GM21390 (cell line): Measurements from ENCODE around the gene ANKFN1.

Source experiments
- ATAC-seq: cut with Tn5 transposase; IDR thresholded peaks from one replicate; pipeline ENCODE4 v1.9.1; 2021; ENCODE audit not compliant: unreplicated experiment

Gene ANKFN1

DNA sequence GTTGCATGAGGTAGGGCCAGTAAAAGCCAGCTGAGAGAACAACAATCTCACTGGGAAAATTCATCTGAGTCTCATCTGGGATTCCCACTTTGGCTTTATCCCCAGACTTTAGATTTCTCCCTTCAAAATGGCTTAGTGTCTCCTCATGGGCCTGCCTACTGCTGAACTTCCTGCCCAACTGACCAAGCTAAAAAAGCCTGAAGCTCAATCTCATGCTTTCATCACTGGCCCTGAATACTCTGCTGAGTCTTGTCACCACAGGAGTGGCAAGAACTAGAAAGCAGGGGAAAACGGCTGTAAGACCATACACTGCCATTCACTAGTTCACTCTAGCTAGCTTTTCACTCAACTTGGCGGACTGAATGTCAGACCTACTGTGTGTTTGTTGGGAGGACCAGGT, 343.9 kb downstream of the ANKFN1 start:
- no peak for ATAC-seq

DNA sequence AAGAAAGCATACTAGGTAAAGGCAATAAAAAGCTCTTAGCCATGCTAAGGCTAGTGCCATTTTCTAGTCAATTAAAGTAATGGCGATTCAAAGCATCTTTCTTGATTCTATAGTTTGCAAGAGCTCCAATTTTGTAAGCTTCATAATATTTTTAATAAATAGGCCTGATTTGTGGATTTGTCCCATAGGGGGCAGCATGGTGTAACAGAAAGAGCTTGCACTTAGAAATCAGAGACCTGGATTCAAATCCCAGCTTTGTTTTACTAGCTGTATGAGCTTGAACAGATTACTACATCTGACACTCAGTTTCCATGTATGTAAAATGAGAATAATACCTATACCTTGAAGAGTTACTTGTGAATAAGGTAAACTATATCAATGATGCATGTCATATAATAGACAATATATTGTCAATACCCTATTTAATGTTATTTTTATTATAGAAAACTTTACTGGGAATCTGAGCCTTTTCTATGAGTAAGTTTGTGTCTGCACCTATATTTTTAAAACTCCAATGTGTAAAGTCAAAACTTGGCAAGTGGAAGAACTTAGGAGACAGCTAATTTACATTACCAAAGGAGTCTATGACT, 346.6 kb downstream of the ANKFN1 start:
- no peak for ATAC-seq

DNA sequence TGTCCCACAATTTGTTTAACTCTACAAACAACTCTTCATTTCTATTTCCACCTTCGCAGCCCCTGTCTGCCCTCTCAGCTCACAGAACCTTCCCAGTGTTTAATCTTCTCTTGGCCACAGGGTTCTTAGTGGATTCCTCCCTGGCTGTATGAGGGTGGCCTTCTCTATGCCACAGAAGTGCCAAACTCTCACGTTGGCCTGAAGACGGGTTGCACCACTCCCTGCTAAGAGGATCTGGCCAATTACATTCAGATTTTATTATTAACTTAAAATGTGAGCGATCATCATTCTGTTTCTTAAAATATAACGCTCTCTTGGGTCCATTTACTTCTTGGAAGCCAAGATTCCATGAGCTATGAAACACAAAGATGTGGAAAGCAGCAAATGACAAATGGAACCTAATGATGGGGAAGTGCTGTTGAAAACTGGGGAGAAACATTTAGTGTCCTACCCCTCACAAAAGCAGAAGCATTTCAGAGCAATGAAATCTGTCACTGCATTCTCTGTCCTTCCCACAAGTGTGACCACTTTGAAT, 348.9 kb downstream of the ANKFN1 start:
- ATAC-seq, result no peak

DNA sequence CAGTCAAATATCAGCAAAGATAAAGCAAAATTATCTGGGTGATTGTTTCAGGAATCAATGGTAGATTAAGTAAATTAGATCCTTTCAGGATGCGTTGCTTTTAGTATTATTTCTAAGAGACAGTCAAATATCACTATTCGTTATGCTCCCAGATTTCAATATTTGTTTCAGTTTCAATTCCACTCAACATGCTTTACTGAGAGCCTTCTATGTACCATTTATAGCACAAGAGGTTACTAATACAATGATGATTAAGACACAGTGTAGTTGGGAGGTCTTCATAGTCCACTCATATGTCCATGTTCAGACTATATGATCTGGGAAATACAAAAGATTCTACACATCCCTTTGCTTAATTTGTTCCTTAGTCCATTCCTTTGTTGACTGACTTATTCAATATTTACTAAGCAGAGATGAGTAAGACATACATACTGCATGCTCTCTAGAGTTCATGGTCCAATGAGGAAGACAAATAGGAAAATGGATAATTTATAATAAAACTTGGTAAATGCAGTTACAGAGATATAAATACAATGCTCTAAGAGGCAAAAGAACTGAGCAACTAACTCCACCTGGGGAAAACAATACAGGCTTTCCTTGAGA, 352.0 kb downstream of the ANKFN1 start:
- ATAC-seq, result no peak

DNA sequence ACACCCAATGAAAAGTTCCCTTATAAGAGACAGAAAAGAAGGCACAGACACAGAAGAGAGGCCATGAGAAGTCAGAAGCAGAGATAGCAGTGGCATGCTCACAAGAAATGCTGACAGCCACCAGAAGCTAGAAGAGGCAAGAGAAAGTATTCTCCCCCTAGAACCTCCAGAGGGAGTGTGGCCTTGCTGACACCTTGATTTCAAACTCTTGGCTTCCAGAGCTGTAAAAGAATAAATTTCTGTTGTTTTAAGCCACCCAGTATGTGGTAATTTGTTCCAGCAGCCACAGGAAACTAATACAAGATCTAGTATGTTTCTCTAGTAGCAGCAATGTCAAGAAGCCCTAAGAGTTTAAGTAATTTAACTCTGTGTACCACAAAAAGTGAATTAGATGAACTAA, 353.1 kb downstream of the ANKFN1 start:
- ATAC-seq, result no peak

DNA sequence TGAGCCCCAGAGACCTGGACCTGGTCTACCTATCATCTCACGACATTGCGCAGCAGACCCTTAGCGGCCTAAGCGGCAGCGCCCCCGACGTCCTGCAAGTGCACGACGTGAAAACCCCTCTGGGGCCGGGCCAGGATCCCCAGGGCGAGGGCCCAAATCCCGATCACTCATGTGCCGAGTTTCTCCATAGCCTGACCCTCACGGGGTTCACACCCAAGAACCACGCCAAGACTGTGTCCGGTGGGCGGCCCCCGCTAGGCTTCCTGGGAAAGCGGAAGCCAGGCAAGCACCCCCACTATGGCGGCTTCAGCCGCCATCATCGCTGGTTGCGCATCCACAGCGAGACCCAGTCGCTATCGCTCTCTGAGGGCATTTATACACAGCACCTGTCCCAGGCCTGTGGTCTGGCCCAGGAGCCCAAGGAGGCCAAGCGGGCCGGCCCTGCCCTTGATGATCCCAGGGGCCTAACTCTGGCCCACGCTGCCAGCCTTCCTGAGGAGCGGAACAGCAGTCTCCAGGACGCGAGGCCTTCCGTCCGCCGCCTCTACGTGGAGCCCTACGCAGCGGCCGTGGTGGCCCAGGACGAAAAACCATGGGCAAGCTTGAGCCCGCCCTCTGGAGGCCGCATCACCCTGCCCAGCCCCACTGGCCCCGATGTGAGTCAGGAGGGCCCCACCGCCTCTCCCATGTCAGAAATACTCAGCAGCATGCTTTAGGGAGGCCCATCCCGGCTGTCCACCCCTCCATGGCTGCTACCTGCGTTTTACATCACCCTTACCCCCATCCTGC, 357.5 kb downstream of the ANKFN1 start:
- no peak for ATAC-seq

DNA sequence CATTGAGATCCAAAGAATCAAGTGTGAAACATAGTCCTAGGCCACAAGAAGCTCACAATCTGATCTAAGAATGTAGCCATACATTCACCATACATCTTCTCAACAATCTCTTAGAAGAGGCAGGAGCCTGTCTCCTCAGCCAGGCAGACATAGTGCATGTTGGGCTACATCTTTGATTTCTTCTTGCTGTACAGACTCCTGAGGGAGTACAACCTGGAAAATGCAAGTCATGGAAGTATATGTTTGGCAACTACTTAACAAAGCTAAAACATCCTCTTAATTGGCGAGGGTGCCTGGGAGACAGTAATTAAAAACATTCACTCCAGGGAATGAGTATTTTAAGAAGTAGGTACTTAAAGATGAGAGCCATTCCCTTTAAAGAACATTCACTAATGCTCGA, 361.0 kb downstream of the ANKFN1 start:
- no peak for ATAC-seq

DNA sequence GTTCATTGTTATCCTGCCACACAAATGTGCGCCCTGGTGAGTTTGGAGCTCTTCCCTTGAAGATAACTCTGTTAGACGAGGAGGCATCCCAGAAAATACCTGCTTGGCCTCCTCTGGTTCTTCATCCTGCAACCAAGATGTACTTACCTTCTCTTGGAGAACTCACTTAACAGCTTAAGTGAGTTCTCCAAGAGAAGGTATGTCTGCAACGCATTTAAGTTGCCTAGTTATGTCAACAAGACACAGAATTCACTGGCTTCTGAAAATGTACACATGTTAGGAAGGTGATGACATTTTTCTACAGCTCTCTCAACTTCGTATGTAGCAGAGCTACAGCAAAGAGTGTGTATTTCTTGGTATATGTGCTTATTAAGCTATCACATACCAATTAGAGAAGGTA, 361.6 kb downstream of the ANKFN1 start:
- ATAC-seq, result no peak

DNA sequence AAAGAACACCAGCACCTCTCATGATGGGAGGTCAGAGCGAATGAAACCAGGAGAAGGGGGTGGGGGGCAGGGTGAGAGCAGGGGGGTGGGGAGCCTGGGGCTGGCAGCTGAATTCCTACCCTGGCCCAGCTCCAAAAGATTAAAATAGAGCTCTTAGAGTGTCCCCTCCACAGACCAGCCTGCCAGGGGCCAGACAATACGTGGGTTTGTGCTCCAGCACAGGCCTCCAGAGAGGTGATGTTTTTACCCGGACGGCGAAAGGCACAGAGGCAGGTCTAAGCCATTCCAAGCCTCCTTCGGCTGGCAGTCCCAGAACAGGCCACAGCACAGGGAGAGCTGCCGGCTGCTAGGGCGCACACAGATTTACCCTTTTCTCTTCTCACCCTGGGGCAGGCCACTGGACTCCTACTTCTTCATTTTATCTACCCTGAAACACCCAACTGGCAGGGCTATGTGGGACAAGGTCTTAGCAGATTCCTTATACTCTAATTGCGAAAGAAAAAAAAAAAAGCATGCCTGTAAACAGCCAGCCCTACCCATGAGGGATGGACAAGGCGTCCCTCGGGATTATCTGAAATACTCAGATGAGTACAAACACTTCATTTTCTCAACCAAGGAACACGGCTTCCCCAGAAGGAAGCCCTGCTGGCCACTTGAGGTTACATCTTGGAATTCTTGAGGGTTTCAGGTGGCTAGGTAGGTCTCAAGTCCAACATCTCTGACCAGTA, 368.3 kb downstream of the ANKFN1 start:
- no peak for ATAC-seq

DNA sequence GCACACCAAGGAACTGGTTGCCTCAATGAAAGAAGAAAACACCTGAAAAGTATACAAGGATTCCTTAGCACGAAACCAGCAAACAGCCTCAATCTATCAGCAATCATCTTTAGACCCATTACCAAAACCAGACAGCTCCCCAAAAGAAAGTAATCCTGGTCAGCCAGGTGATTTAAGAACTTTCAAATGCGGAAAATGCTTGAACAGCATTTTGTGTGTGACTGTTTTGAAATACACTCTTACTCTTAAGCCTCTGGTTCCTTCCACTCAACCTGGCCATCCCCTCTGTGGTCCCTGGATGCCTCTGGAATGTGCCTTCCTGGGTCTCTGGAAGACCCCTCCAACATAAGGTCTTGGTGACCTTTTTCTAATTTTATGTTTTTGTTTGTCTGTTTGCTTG, 369.8 kb downstream of the ANKFN1 start:
- ATAC-seq, result no peak

DNA sequence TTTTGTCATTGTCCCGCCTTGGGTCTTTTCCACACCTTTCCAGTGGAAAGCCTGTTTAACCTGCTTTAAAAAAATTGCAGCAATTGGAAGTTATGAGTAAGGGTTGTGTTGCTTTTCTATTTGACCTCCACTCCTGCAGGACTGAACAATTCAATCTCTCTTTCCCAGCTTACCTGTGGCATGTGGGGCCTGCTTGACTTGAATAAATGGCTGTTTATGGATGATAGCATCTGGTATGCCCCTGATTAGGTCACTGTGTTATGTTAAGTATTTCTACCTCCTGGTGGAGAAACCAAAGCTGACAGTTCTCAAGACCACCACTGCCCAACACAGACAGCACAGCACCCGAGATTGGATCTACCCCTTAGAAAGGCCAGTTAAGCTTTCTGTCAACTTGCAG, 375.4 kb downstream of the ANKFN1 start:
- ATAC-seq, result no peak

DNA sequence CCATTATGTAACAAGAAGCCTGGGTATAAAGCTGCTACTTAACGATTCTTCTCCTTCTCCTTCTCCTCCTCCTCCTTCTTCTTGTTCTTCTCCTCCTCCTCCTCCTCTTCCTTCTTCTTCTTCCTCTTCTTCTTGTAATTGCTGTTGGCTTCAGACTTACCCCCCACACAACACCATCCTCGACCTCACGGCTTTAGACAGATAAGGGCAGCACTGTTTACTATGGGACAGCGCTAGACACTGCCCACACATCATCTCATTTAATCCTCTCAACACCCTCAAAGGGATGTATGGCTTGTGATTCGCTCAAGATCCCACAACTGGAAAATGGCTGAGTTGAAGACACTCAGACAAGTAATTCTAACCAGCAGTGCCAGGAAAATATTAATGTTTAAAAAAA, 379.7 kb downstream of the ANKFN1 start:
- ATAC-seq, result no peak

DNA sequence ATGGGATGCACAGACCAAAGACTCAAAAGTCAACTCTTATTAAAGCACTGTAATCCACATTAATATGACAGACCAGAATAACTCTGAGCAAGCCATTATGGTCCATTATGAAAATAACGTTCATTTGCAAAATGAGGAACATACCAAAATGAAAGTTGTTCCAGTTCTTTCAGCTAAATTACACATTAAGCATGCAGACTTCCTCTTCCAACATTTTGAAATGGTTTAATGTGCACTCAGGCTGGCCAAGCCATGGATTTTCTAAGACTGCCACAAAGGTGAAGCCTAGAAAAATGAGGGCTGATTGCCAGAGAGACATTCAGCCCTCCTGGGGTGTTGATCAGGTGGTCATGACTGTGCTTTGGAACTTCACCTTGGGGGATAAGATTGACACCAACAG, 383.5 kb downstream of the ANKFN1 start:
- ATAC-seq, result no peak

DNA sequence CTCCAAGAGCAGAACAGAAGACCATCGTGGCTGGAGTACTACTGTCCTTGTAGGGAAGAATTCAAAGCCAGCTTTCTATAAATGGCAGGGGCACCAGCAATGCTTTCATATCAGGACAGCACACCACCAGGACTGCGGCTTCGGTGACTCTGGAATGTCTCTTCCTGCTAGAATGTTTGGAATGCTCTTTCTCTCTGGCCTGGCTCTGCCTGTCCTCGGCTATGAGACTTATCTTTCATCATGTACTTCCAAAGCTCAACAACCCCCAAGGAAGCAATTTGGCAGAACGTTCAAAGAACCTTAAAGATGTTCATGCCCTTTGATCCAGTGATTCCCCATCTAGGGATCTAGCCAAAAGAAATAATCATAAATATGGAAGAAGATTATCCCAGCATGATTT, 387.6 kb downstream of the ANKFN1 start:
- ATAC-seq, result no peak

DNA sequence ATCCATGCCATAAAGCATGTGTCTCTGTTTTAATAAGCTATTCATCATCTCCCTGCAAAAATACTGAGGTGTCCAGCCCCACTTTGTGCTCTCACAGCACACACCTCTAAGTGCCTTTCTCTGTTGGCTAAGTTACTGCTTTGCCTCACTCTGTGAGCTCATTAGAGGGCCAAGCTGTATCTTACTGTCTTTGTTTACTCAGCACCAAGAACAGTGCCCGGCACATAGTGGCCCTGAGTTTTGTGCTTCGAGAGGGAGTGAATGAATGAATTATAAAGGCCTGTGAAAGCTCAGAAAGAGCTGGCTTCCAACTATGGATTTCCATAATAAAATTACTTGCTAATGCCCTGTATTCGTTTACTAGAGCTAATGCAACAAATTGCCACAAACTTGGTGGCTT, 390.0 kb downstream of the ANKFN1 start:
- no peak for ATAC-seq

DNA sequence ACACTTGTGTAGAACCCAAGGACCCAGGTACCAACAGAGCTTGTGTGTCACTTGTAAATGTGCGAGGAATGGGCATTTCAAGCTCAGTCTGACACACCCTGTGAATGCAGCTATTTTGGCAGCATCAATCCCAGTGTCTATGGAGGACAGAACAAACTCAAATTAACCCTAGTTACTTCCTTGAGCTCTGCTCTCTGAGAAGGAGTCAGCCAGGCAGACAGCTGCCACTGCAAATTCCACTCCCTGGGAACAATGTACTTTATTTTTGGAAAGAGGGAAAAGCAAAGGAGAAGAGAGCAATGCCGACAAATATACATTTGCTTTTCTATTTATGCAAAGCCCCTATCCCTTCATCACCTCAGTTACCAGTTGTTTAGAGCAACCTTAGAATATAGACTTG, 391.8 kb downstream of the ANKFN1 start:
- no peak for ATAC-seq

DNA sequence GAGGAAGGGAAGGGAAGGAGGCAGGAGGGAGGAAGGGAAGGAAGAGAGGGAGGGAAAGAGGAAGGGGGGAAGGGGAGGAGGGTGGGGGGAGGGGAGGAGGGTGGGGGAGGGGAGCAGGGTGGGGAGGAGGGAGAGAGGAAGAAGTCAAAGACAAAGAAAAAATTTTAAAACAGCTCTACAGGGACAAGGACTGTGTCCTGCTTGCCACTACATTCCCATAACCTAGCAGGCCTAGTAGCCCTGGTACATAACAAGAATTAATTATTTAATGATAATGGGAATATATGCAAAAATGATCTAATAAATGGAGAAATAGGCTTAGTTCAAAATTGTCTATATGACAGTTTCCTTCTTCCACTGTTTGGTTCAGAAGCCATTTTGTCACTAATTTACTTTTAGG, 392.7 kb downstream of the ANKFN1 start:
- no peak for ATAC-seq

DNA sequence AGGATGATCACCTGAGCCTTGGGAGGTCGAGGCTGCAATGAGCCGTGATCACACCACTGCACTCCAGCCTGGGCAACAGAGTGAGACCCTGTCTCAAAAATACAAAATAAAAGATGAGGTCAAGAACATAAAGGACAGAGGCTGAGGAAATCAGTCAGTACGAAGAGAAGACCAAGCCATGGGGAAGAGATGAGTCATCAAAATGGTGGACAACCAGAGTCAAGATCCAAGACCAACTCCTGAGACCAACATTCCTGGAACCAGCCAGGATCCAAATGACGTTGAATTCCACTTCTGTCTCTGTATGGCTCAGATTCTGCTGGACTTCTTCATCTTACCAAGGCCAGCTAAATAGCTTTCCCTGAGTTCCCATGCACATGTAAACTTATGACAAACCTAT, 395.4 kb downstream of the ANKFN1 start:
- ATAC-seq, result no peak

DNA sequence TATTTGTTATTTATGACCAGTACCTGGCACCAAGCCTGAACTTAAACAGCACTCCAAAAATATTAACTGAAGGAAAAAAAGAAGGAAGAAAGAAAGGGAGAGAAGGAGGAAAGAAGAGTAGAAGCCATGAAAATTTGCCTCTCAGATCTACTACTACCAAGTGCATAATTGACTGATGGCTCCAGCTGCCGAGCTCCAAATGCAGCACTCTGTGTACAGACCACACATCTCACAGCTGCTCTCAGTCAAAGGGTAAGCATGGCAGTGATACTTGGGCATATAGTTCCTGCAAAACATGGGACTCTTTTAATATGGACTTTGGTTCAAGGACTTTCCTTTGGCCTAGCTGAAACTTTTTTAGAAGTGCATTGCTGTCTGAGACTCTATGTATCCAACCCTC, 396.2 kb downstream of the ANKFN1 start:
- ATAC-seq, result no peak

DNA sequence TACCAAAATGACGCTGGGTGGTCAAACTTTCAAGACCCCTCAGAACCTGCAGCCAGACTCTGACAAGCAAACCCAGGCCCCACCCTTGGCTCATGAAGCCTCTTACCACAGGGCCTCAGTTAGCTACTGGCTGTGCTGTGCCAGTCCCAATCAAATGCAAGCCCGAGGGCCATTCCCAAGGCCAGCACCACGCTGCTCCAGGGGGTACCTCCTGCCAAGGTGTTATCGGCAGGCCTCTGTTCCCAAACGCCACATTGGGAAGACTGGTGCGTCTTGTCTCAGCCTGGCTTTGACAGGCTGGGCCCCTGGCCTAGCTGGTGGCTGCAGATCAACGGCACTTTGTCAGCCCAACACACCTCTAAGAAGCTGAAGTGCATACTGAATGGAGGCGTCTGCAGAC, 404.4 kb downstream of the ANKFN1 start:
- ATAC-seq, result no peak

DNA sequence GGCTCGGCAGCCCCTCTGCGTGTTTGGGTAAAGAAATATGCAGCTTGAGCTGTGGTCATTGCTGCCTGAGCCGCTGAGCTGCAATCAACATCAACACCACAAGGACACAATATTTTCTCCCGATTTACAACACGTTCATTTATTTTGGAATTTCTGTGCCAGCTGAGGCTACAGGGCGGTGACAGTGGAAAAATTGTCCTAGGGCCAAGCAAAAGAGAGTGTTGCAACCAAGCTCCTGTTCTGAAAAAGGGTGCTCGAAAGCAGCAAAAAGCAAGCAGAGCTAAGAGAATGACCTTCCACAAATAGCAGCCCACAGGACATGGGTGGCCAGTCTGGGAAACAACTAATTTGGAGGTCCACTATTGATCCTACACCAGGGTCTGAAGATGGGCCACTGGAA, 404.8 kb downstream of the ANKFN1 start:
- no peak for ATAC-seq
